OCI-LY3 (cell line): ENCODE measurements around the gene ERICH2.

Source experiments
- EZH2phosphoT487 ChIP-seq: fragments of 200-600 bp; shearing (Covaris generic); IDR thresholded peaks from 2 replicates; pipeline ENCODE4 v1.6.1; 2018; ENCODE audit warnings: antibody characterized with exemption, mixed run types, low read depth
- TF ChIP-seq, protein P1 (sequence below): fragments of 200-600, 300-600 bp; sonication (generic); IDR thresholded peaks from 2 replicates; pipeline ENCODE4 v1.5.1; 2014; ENCODE audit warnings: antibody characterized with exemption, low read length, low read depth

DNA sequence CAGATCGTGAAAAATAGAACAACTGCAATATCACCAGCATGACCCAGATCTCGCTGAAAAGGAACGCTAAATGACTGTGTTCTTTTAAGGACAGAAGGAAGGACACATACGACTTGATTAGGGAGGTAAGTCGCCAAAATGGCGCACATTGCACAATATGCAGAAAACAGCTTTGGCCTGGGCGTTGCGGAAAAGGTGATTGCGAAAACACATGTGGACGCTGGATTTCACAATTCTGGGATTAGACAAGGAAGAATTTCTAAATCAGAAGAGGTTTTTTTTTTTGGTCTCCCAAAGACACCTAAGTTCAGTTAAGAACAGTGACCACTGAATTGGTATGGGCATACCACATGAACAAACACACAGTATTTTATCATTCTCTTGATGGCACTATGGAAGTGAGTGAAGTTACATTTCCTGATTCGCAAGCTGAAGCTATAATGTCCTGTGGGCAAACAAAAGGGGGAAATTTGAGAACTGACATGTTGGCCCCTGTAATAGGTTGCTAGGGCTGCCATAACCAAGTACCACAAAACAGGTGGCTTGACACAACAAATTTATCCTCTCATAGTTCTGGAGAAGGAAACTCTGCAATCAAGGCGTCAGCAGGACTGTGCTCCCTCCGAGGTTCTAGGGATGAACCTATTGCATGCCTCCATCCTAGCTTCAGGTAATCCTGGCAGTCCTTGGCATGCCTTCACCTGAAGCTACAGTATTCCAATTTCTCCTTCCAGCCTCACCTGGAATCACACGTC lies 25.8 kb upstream of the ERICH2 start:
- TF ChIP-seq, protein P1, sequence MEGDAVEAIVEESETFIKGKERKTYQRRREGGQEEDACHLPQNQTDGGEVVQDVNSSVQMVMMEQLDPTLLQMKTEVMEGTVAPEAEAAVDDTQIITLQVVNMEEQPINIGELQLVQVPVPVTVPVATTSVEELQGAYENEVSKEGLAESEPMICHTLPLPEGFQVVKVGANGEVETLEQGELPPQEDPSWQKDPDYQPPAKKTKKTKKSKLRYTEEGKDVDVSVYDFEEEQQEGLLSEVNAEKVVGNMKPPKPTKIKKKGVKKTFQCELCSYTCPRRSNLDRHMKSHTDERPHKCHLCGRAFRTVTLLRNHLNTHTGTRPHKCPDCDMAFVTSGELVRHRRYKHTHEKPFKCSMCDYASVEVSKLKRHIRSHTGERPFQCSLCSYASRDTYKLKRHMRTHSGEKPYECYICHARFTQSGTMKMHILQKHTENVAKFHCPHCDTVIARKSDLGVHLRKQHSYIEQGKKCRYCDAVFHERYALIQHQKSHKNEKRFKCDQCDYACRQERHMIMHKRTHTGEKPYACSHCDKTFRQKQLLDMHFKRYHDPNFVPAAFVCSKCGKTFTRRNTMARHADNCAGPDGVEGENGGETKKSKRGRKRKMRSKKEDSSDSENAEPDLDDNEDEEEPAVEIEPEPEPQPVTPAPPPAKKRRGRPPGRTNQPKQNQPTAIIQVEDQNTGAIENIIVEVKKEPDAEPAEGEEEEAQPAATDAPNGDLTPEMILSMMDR = no peak
- TF ChIP-seq EZH2phosphoT487 = no peak
